OCI-LY7 (cell line): Measurements from ENCODE around the gene ZC3H15. TPM values are rescaled to one million over a fixed set of nuclear protein-coding genes. Genes with fewer than 3 reads are reported as not detected.

Experiments used
- BruUV-seq: library from RNA; stranded (reverse); fragments of 400-500 nt; replicated peaks from 2 replicates; lab custom pipeline; 2021; lab: Mats Ljungman, UMichigan
- CTCF ChIA-PET: fragments of 300-600 bp; sonication (Branson Sonifier 250); formaldehyde crosslinking; loops from one replicate; lab custom pipeline; 2022; ENCODE audit warnings: antibody characterized with exemption; ENCODE audit not compliant: unreplicated experiment; lab: Charles Lee
- POLR2A ChIA-PET: fragments of 300-600 bp; sonication (Branson Sonifier 250); formaldehyde crosslinking; loops from one replicate; lab custom pipeline; 2022; ENCODE audit warnings: antibody characterized with exemption; lab: Charles Lee
- DNase-seq: peaks from one replicate; pipeline ENCODE4 v3.0.0-alpha.2; 2015; ENCODE audit warnings: low spot score
- H2AFZ ChIP-seq: fragments of 200-600 bp; sonication (generic), shearing (Covaris generic); 2 replicates; pipeline ENCODE4 v1.6.1; 2014; ENCODE audit warnings: mild to moderate bottlenecking, antibody characterized with exemption, low read length, moderate library complexity
- H3K27ac ChIP-seq: fragments of 200-600 bp; sonication (generic); 2 replicates; pipeline ENCODE4 v1.5.1; 2014; ENCODE audit warnings: mixed run types, low read depth, mild to moderate bottlenecking, moderate library complexity, low read length, inconsistent platforms; ENCODE audit not compliant: poor library complexity, severe bottlenecking
- H3K36me3 ChIP-seq: fragments of 200-600 bp; sonication (generic); 2 replicates; pipeline ENCODE4 v1.6.1; 2014; ENCODE audit warnings: mild to moderate bottlenecking, antibody characterized with exemption, low read length, moderate library complexity, mixed read lengths; ENCODE audit not compliant: insufficient read depth
- H3K4me1 ChIP-seq: fragments of 200-600 bp; sonication (generic); 2 replicates; pipeline ENCODE4 v1.5.1; 2014; ENCODE audit warnings: mild to moderate bottlenecking, low read length; ENCODE audit not compliant: insufficient read depth, poor library complexity, severe bottlenecking
- H3K4me2 ChIP-seq: fragments of 200-600 bp; sonication (generic); 2 replicates; pipeline ENCODE4 v1.6.1; 2014; ENCODE audit warnings: mild to moderate bottlenecking, low read length
- H3K4me3 ChIP-seq: fragments of 200-600 bp; sonication (generic); 2 replicates; pipeline ENCODE4 v1.5.1; 2014; ENCODE audit warnings: mild to moderate bottlenecking, low read depth, low read length; ENCODE audit not compliant: poor library complexity, severe bottlenecking
- H3K79me2 ChIP-seq: fragments of 200-600 bp; sonication (generic); 2 replicates; pipeline ENCODE4 v1.6.1; 2016; ENCODE audit warnings: low read depth, mild to moderate bottlenecking, low read length, moderate library complexity, mixed read lengths; ENCODE audit not compliant: insufficient read depth
- H3K9me2 ChIP-seq: fragments of 200-600 bp; sonication (generic); 2 replicates; pipeline ENCODE4 v1.6.1; 2016; ENCODE audit warnings: mild to moderate bottlenecking, low read length, mixed read lengths; ENCODE audit not compliant: insufficient read depth
- H3K9me3 ChIP-seq: fragments of 200-600 bp; sonication (generic); 2 replicates; pipeline ENCODE4 v1.6.1; 2014; ENCODE audit warnings: mild to moderate bottlenecking, mixed run types, low read length, mixed read lengths
- H4K20me1 ChIP-seq: fragments of 200-600 bp; sonication (generic); 2 replicates; pipeline ENCODE4 v1.6.1; 2014; ENCODE audit warnings: mild to moderate bottlenecking, antibody characterized with exemption, low read length, moderate library complexity, mixed read lengths; ENCODE audit not compliant: insufficient read depth
- CTCF ChIP-seq: fragments of 200-600 bp; sonication (generic); conservative IDR thresholded peaks from 2 replicates; pipeline ENCODE4 v1.5.1; 2014; ENCODE audit warnings: mild to moderate bottlenecking, antibody characterized with exemption, low read length, moderate library complexity, mixed read lengths
- EZH2phosphoT487 ChIP-seq: fragments of 200-600 bp; sonication (generic); IDR thresholded peaks from 2 replicates; pipeline ENCODE4 v1.6.1; 2018; ENCODE audit warnings: low read depth, borderline replicate concordance, mild to moderate bottlenecking, mixed run types, antibody characterized with exemption, low read length, moderate library complexity, mixed read lengths
- intact Hi-C: fragments of 100-400 bp; cut with micrococcal nuclease; formaldehyde crosslinking; loops from one replicate; pipeline ENCODE4 v1.10.0; 2022; ENCODE audit not compliant: unreplicated experiment
- total RNA-seq, 2 experiments: library from RNA; depleted of rRNA in 1 of 2; stranded (reverse); fragments of >200 nt in 1 of 2; shearing (Covaris generic) in 1 of 2; gene quantifications; 2 replicates each; pipeline ENCODE4 v1.2.3, GENCODE V29; 2014 to 2022

The ZC3H15 gene
- total RNA-seq, 2 experiments from 2014 or later: 47.7 to 74.0 TPM

GRCh38 chr2:186544255-186544675 is 58.2 kb downstream of the ZC3H15 start:
- ChIA-PET POLR2A (interaction anchor here (0.6 to 0.7 kb wide), 2 partner anchors 15 to 310 kb away, joined by 3 read pairs; no protein-coding TSS in a partner anchor), CTCF (no interaction called here)
- Histone ChIP-seq H3K4me2 (no peak overlapping the region), H2AFZ (no peak overlapping the region), H3K9me2 (no peaks in the 10 kb centered on the region), H3K27ac (no peak overlapping the region), H3K9me3 (no peaks in the 10 kb centered on the region), H3K36me3 (no peaks in the 10 kb centered on the region), H3K4me3 (no peak overlapping the region), H4K20me1 (no peaks in the 10 kb centered on the region), H3K79me2 (no peaks in the 10 kb centered on the region), H3K4me1 (no peaks in the 10 kb centered on the region)
- DNase-seq: no peak
- TF ChIP-seq EZH2phosphoT487: no peak
- TF ChIP-seq CTCF: no peak
- intact Hi-C loops: no loop called here
- no TSS peak for BruUV-seq

- no peaks in the 10 kb centered on the region for H3K9me3 ChIP-seq
- intact Hi-C loops: no loop called here
- no peaks in the 10 kb centered on the region for H3K9me2 ChIP-seq
- no peaks in the 10 kb centered on the region for H4K20me1 ChIP-seq
- ChIA-PET POLR2A (no interaction called here), CTCF (no interaction called here)
- no peak for DNase-seq
- no peak overlapping the region for H3K4me3 ChIP-seq
- no peaks in the 10 kb centered on the region for H3K79me2 ChIP-seq
- no peak overlapping the region for H3K4me2 ChIP-seq
- no peaks in the 10 kb centered on the region for H3K36me3 ChIP-seq
- BruUV-seq: no TSS peak
- TF ChIP-seq CTCF (no peak), EZH2phosphoT487 (no peak)
- H2AFZ ChIP-seq: no peak overlapping the region
- no peak overlapping the region for H3K27ac ChIP-seq
- no peaks in the 10 kb centered on the region for H3K4me1 ChIP-seq
Measured at GRCh38 chr2:186546846-186547245, 60.8 kb downstream of the ZC3H15 start.

- H3K9me3 ChIP-seq: no peaks in the 10 kb centered on the region
- POLR2A ChIA-PET: interaction anchor here (0.6 to 1.6 kb wide), 3 partner anchors 12 to 1329 kb away, joined by 3 read pairs; no protein-coding TSS in a partner anchor
- H3K9me2 ChIP-seq: no peaks in the 10 kb centered on the region
- CTCF ChIA-PET: no interaction called here
- H3K4me1 ChIP-seq: no peaks in the 10 kb centered on the region
- intact Hi-C loops: no loop called here
- no peak overlapping the region for H3K4me3 ChIP-seq
- TF ChIP-seq CTCF: no peak
- TF ChIP-seq EZH2phosphoT487: no peak
- no peaks in the 10 kb centered on the region for H4K20me1 ChIP-seq
- no peak overlapping the region for H3K4me2 ChIP-seq
- no peaks in the 10 kb centered on the region for H3K79me2 ChIP-seq
- no peak overlapping the region for H3K27ac ChIP-seq
- no peak for DNase-seq
- BruUV-seq: no TSS peak
- H3K36me3 ChIP-seq: no peaks in the 10 kb centered on the region
- H2AFZ ChIP-seq: no peak overlapping the region
Measured at GRCh38 chr2:186551323-186552050, 65.4 kb downstream of the ZC3H15 start.
